ENCODE data around the gene FAM83C.

FAM83C gene

DNA sequence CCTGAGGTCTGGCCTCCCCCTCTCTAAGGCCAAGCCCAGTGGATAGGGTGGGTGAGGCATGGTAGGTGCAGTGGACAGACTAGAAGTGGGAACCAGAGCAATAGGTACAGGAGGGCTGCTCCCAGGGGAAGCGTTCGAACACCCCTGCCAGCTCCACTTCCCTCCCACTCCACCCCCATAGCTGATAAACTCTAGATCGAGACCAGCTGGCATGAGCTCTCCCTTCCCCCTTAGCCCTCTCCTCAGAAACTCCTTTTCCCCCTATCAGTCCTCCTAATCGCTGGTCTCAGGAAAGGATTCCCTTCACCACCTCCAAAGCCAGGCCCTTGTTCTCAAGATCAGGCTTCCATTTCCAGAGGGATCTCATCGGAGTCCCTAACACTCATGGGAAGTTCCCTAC lies 6.0 kb upstream of the FAM83C start:
- no peak for DNase-seq (ENCODE audit: low spot score)

DNA sequence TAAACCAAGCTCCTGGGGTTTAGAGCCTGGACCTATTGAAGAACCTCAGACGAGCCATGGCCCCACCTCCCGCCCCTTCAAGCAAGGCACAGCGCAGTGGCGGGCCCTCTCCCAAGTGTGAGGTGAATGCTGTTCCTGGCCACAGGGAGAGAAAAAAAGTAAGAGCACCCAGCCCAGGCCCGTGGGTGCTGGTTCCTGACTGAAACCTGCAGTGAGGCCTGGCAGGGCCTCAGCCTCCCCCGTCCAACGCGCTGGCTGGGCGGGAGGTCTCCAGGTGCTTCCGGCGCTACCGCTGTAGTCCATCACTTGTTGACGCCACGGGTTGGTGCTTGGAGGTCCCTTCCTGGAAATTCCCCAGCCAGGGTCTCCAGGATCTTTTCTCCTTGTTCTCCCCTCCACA lies 5.5 kb upstream of the FAM83C start:
- DNase-seq (ENCODE audit: low spot score): no peak

GRCh38 chr20:35297155-35297554 lies 4.9 kb upstream of the FAM83C start:
- DNase-seq (ENCODE audit: low spot score): no peak

GRCh38 chr20:35296101-35296554 lies 3.9 kb upstream of the FAM83C start:
- DNase-seq (ENCODE audit: low spot score): no peak

DNA sequence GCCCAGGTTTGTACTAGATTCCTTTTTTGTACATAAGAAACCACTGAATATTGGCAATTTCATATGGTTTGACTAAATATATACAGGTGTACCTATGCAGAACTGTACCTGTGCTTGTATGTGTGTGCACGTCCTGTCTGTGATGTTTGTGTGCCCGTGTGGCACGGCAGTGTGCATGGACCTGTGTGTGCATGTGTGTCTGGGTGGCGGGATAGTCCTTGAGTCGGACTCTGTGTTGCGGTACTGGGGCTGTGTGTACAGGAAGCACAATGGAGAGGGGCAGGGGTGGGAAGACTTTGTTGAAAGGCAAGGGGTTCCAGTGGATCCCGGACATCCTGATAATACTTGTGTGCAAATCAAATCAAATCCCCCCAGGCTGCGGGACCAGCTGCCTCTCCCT lies 3.4 kb upstream of the FAM83C start:
- no peak for DNase-seq (ENCODE audit: low spot score)

DNA sequence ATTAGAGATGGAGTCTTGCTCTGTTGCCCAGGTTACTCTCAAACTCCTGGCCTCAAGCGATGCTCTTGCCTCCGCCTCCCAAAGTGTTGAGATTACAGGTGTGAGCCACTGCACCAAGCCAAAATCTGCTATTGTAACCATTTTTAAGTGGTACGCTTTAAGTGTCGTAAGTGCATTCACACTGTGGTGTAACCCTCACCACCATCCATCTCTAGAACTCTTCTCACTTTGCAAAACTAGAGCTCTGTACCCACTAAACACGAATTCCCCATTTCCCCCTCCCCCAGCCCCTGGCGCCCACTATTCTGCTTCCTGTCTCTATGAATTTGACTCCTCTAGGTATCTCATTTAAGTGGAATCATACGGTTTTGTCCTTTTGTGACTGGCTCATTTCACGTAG lies 2.8 kb upstream of the FAM83C start:
- DNase-seq (ENCODE audit: low spot score): no peak

GRCh38 chr20:35294293-35294685 lies 2.1 kb upstream of the FAM83C start:
- DNase-seq (ENCODE audit: low spot score): peak; percentile 76

GRCh38 chr20:35293303-35294292 lies 1.4 kb upstream of the FAM83C start:
- DNase-seq (ENCODE audit: low spot score): no peak

- no peak for DNase-seq (ENCODE audit: low spot score)
Measured at GRCh38 chr20:35292504-35293285, 470 bp upstream of the FAM83C start.

- peak; percentile 22 for DNase-seq (ENCODE audit: low spot score)
Measured at GRCh38 chr20:35290887-35291417, 1.3 kb downstream of the FAM83C start.

DNA sequence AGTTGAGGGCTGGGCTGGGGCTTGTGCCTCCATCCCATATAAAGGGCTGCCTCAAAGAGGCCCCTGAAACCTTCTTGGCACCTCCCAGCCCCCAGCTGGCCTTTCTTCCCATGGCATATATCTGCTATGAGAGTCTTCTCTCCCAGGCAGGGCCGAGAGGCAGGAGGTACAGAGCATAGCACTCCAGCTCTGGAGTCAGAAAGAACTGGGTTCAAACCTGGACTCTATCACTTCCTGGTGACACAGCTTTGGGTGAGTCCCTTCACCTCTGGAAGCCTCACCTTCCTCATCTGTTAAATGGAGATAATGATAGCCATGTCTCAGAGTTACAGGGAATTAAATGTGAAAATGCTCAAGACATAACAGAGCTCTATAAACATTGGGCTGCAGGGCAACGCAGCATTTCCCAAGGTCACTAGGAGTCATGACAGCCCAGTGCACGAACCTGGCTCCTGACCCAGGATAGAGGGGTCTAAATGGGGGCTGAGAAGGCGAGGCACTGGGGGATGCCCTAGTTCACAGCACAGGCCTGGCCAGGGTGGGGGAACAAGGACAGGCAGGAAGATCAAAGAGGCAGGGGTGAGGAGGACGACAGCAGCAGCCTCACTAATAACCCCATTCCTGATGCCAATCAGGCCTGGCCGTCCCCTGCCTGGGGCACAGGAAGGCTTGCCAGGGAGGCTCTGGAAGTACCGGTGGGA lies 1.9 kb downstream of the FAM83C start:
- peak; percentile 20 for DNase-seq (ENCODE audit: low spot score)

DNA sequence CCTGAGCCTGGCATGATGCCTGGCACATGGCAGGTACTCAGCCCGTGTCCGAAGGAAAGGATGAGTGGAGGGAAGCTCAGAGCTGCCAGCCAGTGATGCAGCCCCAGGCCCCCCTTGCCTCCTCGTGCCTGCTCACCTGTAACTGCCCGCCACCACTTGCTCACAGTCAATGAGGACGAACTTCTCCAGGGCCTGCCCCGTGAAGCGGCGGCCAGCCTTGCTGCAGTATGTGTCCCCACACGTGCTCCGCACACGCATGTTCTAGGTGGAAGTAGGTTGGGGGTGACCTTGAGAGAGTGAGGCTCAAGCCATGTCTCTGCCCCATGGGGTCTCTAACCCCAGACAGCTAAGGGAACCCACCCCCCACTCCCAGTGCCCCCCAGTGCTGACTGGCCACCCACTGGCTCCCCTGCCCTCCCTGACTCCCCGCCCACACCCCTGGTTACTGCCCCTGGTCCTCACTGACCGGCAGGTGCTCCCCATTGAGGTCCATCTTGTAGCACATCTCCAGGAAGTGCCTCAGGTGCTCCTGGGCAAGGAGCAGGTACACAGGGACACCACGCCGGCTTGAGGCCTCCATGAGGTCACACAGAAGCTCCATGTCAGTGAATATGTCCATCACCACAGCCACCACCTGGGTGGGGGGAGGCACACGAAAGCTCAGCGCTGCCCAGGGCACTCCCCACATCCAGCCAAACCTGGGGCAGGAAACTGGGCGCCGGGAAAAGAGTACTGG lies 3.7 kb downstream of the FAM83C start:
- no peak for DNase-seq (ENCODE audit: low spot score)

- no peak for DNase-seq (ENCODE audit: low spot score)
Measured at GRCh38 chr20:35287509-35288324, 4.5 kb downstream of the FAM83C start.

DNA sequence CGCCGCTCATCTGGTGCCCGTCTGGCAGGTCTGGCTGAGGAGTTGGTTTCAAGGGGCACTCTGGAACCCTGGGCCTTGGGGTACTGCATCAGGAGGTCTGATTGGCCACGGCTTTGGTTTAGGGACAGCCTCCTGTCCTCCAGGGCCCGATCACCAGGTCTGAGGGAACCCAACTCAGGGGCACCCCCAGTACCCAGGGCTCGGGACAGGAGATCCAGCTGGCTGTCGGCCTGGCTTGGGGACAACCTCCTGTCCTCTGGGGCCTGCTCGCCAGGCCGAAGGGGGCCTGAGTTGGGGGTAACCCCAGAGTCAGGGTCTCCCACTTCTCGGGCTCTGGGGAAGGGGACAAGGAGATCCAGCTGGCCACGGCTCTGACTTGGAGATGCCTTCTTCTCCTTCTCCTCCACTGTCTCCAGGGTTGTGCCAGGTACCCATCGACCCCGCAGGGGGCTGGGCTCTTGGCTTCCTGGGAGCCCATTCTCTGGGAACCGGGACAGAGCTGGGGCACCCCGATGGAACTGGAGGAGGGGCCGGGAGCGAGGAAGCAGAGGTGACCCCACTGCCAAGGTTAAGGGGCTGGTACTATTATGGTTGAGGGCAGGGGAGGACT lies 5.2 kb downstream of the FAM83C start:
- DNase-seq (ENCODE audit: low spot score): no peak

DNA sequence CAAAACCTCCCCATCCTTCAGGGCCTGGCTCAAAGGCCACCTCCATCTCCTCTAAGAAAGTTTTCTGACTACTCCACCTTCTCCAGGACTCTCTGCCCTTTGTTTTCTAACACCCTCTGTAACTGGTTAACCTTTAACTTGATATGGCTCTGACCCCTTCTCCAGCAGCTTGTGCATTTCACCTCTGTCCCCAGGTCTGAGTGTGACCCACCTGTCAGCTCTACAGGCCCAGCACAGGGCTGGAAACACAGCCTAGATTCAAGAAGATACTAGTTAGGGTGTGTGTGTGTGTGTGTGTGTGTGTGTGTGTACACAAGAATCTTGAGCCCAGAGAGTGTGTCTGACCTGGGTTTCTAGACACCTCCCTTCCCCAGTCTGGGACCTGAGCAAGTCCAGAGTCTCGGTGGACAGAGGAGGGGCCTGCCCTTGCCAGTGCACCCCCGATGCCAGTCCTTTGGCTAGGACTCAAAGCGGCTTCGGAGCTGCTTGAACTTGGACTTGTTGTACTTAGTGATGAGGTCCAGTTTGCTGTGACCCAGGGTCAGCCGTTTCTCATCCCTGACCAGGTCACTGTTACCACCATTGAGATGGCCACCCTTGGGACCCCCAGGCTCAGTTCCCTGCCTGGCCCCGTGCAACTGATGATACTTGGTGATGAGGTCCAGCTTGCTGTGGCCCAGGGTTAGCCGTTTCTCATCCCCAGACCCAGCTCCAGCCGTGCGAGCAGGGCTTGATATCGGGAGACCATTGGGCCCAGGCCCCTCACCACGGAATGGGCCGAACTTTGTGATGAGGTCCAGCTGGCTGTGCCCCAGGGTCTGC lies 5.9 kb downstream of the FAM83C start:
- peak; percentile 96 for DNase-seq (ENCODE audit: low spot score)

- DNase-seq (ENCODE audit: low spot score): no peak
Measured at GRCh38 chr20:35285806-35286076, 6.5 kb downstream of the FAM83C start.

DNA sequence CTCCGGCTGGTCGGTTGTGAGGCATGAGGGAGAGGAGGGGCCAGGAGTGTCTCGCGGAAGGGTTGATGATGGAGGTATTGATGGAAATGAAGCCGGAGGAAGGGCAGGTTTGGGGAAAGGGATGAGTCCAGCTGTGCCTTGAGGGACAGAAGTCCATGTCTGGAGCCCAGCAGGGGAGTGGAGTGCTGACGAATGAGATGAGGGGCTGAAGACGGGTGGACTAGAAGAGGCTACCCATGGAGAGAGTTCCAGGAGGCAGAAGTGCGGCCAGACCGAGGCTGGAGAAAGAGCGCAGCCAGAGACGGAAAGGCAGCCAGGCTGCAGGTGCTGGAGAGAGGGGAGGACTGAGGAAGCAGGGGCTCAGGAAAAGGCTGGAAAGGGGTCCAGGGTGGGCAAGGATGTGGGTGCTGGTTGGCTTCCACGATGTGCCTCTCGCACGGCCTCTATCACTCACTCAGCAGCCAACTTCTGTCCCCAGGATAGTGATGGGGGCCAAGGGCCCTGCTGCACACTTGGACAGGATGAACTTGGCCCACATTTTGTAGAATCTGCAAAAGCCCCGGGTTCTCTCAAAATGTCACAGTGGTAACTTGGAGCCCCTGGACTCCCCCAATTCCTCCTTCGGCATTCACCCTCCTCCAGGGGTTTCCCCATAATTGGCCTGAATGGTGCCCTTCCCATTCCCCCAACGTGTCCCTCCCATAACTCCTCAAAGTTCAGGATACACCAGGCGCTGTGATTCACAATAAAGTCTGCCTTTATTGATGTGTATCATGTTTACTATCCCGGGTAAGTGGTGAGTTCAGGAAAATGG lies 7.0 kb downstream of the FAM83C start:
- no peak for DNase-seq (ENCODE audit: low spot score)

GRCh38 chr20:35284267-35284991 lies 7.8 kb downstream of the FAM83C start, which contains the start of gene EIF6:
Gene EIF6 (minus strand): TSS chr20:35284772. CDS start chr20:35284487, 285 bp downstream.
- peak; percentile 99 for DNase-seq (ENCODE audit: low spot score)
